ENCODE results near the gene ARCN1.

DNA sequence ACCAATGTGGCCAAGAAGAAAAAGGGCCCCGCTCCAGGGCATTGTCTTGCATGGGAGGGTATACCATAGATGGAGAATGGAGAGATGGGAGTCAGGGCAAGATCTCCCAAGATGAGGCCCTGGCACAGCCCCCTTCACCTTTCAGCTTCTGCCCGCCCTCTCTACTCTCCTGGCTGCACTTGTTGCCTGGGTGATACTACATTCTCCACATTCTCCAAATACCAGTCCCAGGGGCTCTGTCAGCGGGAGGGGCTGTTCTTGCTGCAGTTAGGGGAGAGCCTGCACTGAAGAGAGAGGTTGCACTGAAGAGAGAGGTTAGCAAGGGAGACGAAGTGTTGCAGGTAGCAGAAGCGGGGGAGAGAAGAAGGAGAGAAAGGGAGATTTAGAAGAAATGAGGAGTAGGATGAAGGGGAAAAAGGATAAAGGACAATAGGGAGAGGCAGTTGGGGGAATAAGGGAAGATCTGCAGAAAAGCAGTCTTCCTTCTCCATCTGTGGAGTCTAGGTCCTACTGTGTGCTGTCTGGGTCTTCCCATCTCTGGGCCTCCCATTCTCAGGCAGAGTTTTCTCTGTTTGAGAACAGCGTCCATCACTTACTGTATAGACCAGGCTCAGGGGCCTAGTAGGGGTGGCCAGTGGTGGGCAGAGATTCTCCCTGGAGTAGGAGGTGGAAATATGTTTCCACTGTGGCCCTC lies 43.2 kb downstream of the ARCN1 start:
- TF ChIP-seq CTCF (IDR thresholded peaks at IDR 0.05) (no peak), POLR2A (IDR thresholded peaks at IDR 0.05) (no peak)
